Cardiac fibroblast (primary cell): ENCODE data around the gene POMT1.
A peak's percentile ranks its signal among the peaks of the same experiment; 100 is the strongest.
"Not testable (repeated sequence)": the region's sequence is repeated elsewhere in the genome, so short reads cannot be mapped to it uniquely, and the experiment has no call there.

Experiments
- DNase-seq, 2 donors: peaks; one replicate each; pipeline versions ENCODE4 v3.0.0 to v3.0.0-alpha.2; 2010; ENCODE audit warnings: low read depth in 2 of 2
- H3K4me3 ChIP-seq, 2 donors: replicated peaks in 1 of 2; 1 replicate in 1 of 2; 2 replicates in 1 of 2; pipeline ENCODE4 v1.5.1; 2011; ENCODE audit warnings: low read depth in 2 of 2, low read length in 2 of 2, mild to moderate bottlenecking in 2 of 2, moderate library complexity in 1 of 2
- CTCF ChIP-seq: IDR thresholded peaks from one replicate; pipeline ENCODE4 v1.5.1; 2011; ENCODE audit warnings: low read depth, mild to moderate bottlenecking, low read length, inconsistent platforms

Gene POMT1

GRCh38 chr9:131470581-131470991 is 32.1 kb upstream of the POMT1 start:
- H3K4me3 ChIP-seq: no peak overlapping the region
- no peak for DNase-seq
- no peak for TF ChIP-seq CTCF

GRCh38 chr9:131472085-131472484 is 30.6 kb upstream of the POMT1 start:
- DNase-seq, H3K4me3 ChIP-seq: not testable (repeated sequence)

- TF ChIP-seq CTCF: no peak
- no peak for DNase-seq
- H3K4me3 ChIP-seq: no peak overlapping the region
Observed at GRCh38 chr9:131473198-131473885, 29.4 kb upstream of the POMT1 start.

GRCh38 chr9:131473891-131474290 is 28.8 kb upstream of the POMT1 start:
- DNase-seq: no peak
- H3K4me3 ChIP-seq: no peak overlapping the region
- TF ChIP-seq CTCF: no peak

GRCh38 chr9:131474711-131475110 is 28.0 kb upstream of the POMT1 start:
- no peak overlapping the region for H3K4me3 ChIP-seq
- DNase-seq: no peak
- no peak for TF ChIP-seq CTCF

GRCh38 chr9:131475111-131475955 is 27.4 kb upstream of the POMT1 start:
- TF ChIP-seq CTCF: no peak
- H3K4me3 ChIP-seq: no peak overlapping the region

GRCh38 chr9:131475956-131476776 is 26.6 kb upstream of the POMT1 start:
- peak; percentile 49 for TF ChIP-seq CTCF
- no peak overlapping the region for H3K4me3 ChIP-seq
- DNase-seq: no peak

More at GRCh38 chr9:131475111-131475955, 27.4 kb upstream of the POMT1 start:
- no peak for DNase-seq
